ENCODE results near the gene SNAPC5.
"Not testable (repeated sequence)": the region's sequence is repeated elsewhere in the genome, so short reads cannot be mapped to it uniquely, and the experiment has no call there.

- TF ChIP-seq CTCF, POLR2A (IDR thresholded peaks at IDR 0.05): not testable (repeated sequence)
These were observed 30.2 kb downstream of the SNAPC5 start for GRCh38 chr15:66467162-66468040.

All from esophagus squamous epithelium (tissue), 4 donors.